K562 (cell line): ENCODE data around the gene FNDC4. TPM values are rescaled to one million over a fixed set of nuclear protein-coding genes. Genes with fewer than 3 reads are reported as not detected.

ENCODE experiments used
- ATAC-seq: fragments of 200-7000 bp; cut with Tn5 transposase; 3 replicates; pipeline ENCODE4 v1.9.1; 2020; ENCODE audit warnings: moderate library complexity
- BruUV-seq: library from RNA; stranded (reverse); fragments of 400-500 nt; replicated peaks from 2 replicates; lab custom pipeline; 2021; lab: Mats Ljungman, UMichigan
- CTCF ChIA-PET: fragments of 300-600 bp; formaldehyde crosslinking; extraction: SDS; loops from one replicate; lab custom pipeline; 2021; ENCODE audit warnings: low intra/inter-chr PET ratio; lab: Yijun Ruan, JAX
- POLR2A ChIA-PET: fragments of 300-600, 350-650 bp; sonication (Branson Sonifier 250); formaldehyde crosslinking; extraction: SDS; loops from one replicate; lab custom pipeline; 2021; ENCODE audit warnings: antibody characterized with exemption, inconsistent platforms; lab: Yijun Ruan, JAX
- DNase-seq, 4 experiments: peaks; one replicate each; pipeline versions ENCODE4 v3.0.0 to v3.0.0-alpha.2; 2011 to 2018; ENCODE audit warnings: low spot score in 3 of 4, mixed read lengths in 3 of 4; ENCODE audit errors: extremely low read depth in 1 of 4
- FAIRE-seq: peaks from 2 replicates; lab custom pipeline; 2011; peaks lifted over from hg19 to GRCh38; lab: Jason Lieb, UNC
- H2AFZ ChIP-seq: 2 replicates; pipeline ENCODE4 v1.6.0; 2011; ENCODE audit warnings: low read depth, low read length, control low read depth, inconsistent platforms
- H3K27ac ChIP-seq: fragments of 200-600 bp; 3 replicates; pipeline ENCODE4 v1.8.0; 2011; ENCODE audit warnings: low read depth, mild to moderate bottlenecking, control low read depth, inconsistent platforms, low read length, moderate library complexity, mixed read lengths; ENCODE audit errors: extremely low read depth
- H3K27me3 ChIP-seq, 2 experiments: fragments of 300-600 bp in 1 of 2; 2 replicates in 1 of 2; 3 replicates in 1 of 2; pipeline versions ENCODE4 v1.6.0 to v1.8.0; 2011; ENCODE audit warnings: inconsistent platforms in 2 of 2, low read length in 2 of 2, mild to moderate bottlenecking in 1 of 2, mixed read lengths in 1 of 2, moderate library complexity in 1 of 2; ENCODE audit not compliant: control insufficient read depth in 2 of 2, insufficient read depth in 2 of 2
- H3K36me3 ChIP-seq: fragments of 300-600 bp; 3 replicates; pipeline ENCODE4 v1.8.0; 2011; ENCODE audit warnings: mild to moderate bottlenecking, low read length, inconsistent platforms; ENCODE audit not compliant: control insufficient read depth, insufficient read depth
- H3K4me1 ChIP-seq, 2 experiments: fragments of 200-600 bp in 1 of 2; replicated peaks in 1 of 2; 2 replicates in 1 of 2; 3 replicates in 1 of 2; pipeline versions ENCODE4 v1.5.1 to v1.8.0; 2011; ENCODE audit warnings: inconsistent platforms in 2 of 2, low read length in 2 of 2, mild to moderate bottlenecking in 1 of 2, mixed read lengths in 1 of 2, moderate library complexity in 1 of 2; ENCODE audit not compliant: control insufficient read depth in 2 of 2, insufficient read depth in 2 of 2
- H3K4me2 ChIP-seq: 2 replicates; pipeline ENCODE4 v1.6.1; 2011; ENCODE audit warnings: low read length, control low read depth, inconsistent platforms, mixed read lengths; ENCODE audit not compliant: insufficient read depth
- H3K4me3 ChIP-seq: fragments of 200-600 bp; sonication (generic), shearing (Covaris generic); 2 replicates; pipeline ENCODE4 v1.5.1; 2016; ENCODE audit warnings: control low read depth, inconsistent platforms
- H3K79me2 ChIP-seq: fragments of 200-600 bp; 3 replicates; pipeline ENCODE4 v1.8.0; 2011; ENCODE audit warnings: low read length, inconsistent platforms; ENCODE audit not compliant: control insufficient read depth, insufficient read depth
- H3K9ac ChIP-seq, 2 experiments: 2 replicates each; pipeline versions ENCODE4 v1.6.0 to v1.6.1; 2011; ENCODE audit warnings: low read depth in 2 of 2, low read length in 2 of 2, control low read depth in 1 of 2, inconsistent platforms in 1 of 2, mild to moderate bottlenecking in 1 of 2, mixed read lengths in 1 of 2; ENCODE audit not compliant: insufficient read depth in 1 of 2
- H3K9me1 ChIP-seq: one replicate; pipeline ENCODE4 v1.6.0; 2011; ENCODE audit warnings: inconsistent platforms, mild to moderate bottlenecking, low read length, moderate library complexity; ENCODE audit not compliant: control insufficient read depth, insufficient read depth
- H3K9me3 ChIP-seq: replicated peaks from 2 replicates; pipeline ENCODE4 v1.5.1; 2011; ENCODE audit warnings: low read depth, low read length, inconsistent platforms; ENCODE audit not compliant: control insufficient read depth, insufficient read depth
- H4K20me1 ChIP-seq: replicated peaks from 2 replicates; pipeline ENCODE4 v1.6.1; 2011; ENCODE audit warnings: low read length, inconsistent platforms, mixed read lengths; ENCODE audit not compliant: control insufficient read depth, insufficient read depth
- CC2D1A ChIP-seq: fragments of 450-650 bp; IDR thresholded peaks from 2 replicates; pipeline ENCODE4 v1.6.1; 2017; ENCODE audit warnings: mild to moderate bottlenecking
- FOXP1 ChIP-seq: sonication (generic); formaldehyde crosslinking; IDR thresholded peaks from 2 replicates; pipeline ENCODE4 v1.8.0; 2022; ENCODE audit warnings: mild to moderate bottlenecking, missing genetic modification reagents
- HBP1 ChIP-seq: fragments of 450-650 bp; formaldehyde crosslinking; IDR thresholded peaks from 2 replicates; pipeline ENCODE4 v1.4.0; 2022; ENCODE audit warnings: missing genetic modification characterization
- MXI1 ChIP-seq: IDR thresholded peaks from 2 replicates; pipeline ENCODE4 v1.6.1; 2011; ENCODE audit warnings: low read depth, mild to moderate bottlenecking, improper control_type of control experiment, low read length
- NFXL1 ChIP-seq: fragments of 450-650 bp; formaldehyde crosslinking; IDR thresholded peaks from 2 replicates; pipeline ENCODE4 v1.4.0; 2021; ENCODE audit warnings: mild to moderate bottlenecking
- NR3C1 ChIP-seq: sonication (generic); formaldehyde crosslinking; IDR thresholded peaks from 2 replicates; pipeline ENCODE4 v1.8.1; 2022; ENCODE audit warnings: missing genetic modification reagents
- RBFOX2 ChIP-seq: fragments of 200-400 bp; formaldehyde crosslinking; IDR thresholded peaks from 2 replicates; pipeline ENCODE4 v1.6.1; 2017; ENCODE audit warnings: low read depth, mild to moderate bottlenecking, low read length, moderate library complexity
- RUNX1 ChIP-seq: sonication (generic); IDR thresholded peaks from 2 replicates; pipeline ENCODE4 v1.6.1; 2016; ENCODE audit warnings: antibody characterized with exemption, low read depth
- STAT5A ChIP-seq: IDR thresholded peaks from 2 replicates; pipeline ENCODE4 v1.6.1; 2012; ENCODE audit warnings: low read length, inconsistent platforms, borderline replicate concordance
- ZNF146 ChIP-seq: IDR thresholded peaks from one replicate; pipeline ENCODE4 v1.6.1; 2018; ENCODE audit warnings: missing compliant biosample characterization; ENCODE audit not compliant: unreplicated experiment
- ZNF830 ChIP-seq: fragments of 250-450 bp; sonication (Bioruptor Pico); IDR thresholded peaks from 2 replicates; pipeline ENCODE4 v1.5.0; 2021; ENCODE audit warnings: mild to moderate bottlenecking
- ZZZ3 ChIP-seq: fragments of 450-650 bp; IDR thresholded peaks from 2 replicates; pipeline ENCODE4 v1.6.1; 2016; ENCODE audit warnings: antibody characterized with exemption, mild to moderate bottlenecking, moderate library complexity
- WGBS: fragments of 100-300 bp; shearing (Covaris generic); methylation state at CpG from one replicate; pipeline ENCODE4 v1.1.6; 2016; ENCODE audit warnings: low coverage, mixed read lengths; ENCODE audit not compliant: insufficient coverage; ENCODE audit errors: missing lambda C conversion rate; 5-methylcytosine and 5-hydroxymethylcytosine counted together
- in situ Hi-C: fragments of 300-500 bp; cut with MboI; formaldehyde crosslinking; loops from 4 replicates; pipeline ENCODE4 v1.15.0; 2018; ENCODE audit warnings: inconsistent platforms, mixed read lengths
- intact Hi-C: fragments of 100-400 bp; cut with micrococcal nuclease; formaldehyde crosslinking; loops from 2 replicates; pipeline ENCODE4 v1.14.2; 2022
- polyA plus RNA-seq, 8 experiments: library from polyadenylated mRNA; depleted of rRNA in 4 of 8; stranded (reverse) in 5 of 8; unstranded in 3 of 8; fragments of >200 nt; fragmentation: Nextera tagmentation in 2 of 8; fragmentation: Illumina TruSeq in 1 of 8; extraction: Ambion mirVana in 2 of 8; extraction: Trizol in 1 of 8; gene quantifications; 2 replicates each; pipeline versions ENCODE4 v1.2.1 to v1.2.3, GENCODE V29; 2011 to 2014; ENCODE audit warnings: inconsistent platforms in 1 of 8, missing spikeins in 1 of 8
- total RNA-seq, 7 experiments: library from RNA; depleted of rRNA in 6 of 7; stranded (reverse); fragments of >200 nt in 6 of 7; fragmentation: Illumina TruSeq in 2 of 7; extraction: Trizol in 2 of 7; gene quantifications; 2 replicates each; pipeline versions ENCODE4 v1.2.1 to v1.2.3, GENCODE V29; 2011 to 2021; ENCODE audit warnings: low replicate concordance in 1 of 7
- TF ChIP-seq, protein P1 (sequence below): sonication (generic); formaldehyde crosslinking; IDR thresholded peaks from 2 replicates; pipeline ENCODE4 v1.8.0; 2022; ENCODE audit warnings: mild to moderate bottlenecking, missing genetic modification reagents, borderline replicate concordance

The FNDC4 gene
- total and polyA plus RNA-seq, 9 of the 15 experiments (the other 6 are each of a cell fraction or from before 2014, with no cell fraction given) = 0.28 to 4.9 (median 2.3) TPM

GRCh38 chr2:27445155-27445554 lies 49.8 kb downstream of the FNDC4 start:
- Histone ChIP-seq H3K9me1 (peaks cover 4% of the 10 kb centered on the region), H3K9ac (peak overlapping the region in 1 of 2 experiments; percentile 54; a peak in 1 of 4 replicates), H3K4me2 (no peak overlapping the region), H4K20me1 (no peaks in the 10 kb centered on the region), H3K4me1 (peaks cover 12 to 24% of the 10 kb centered on the region in 2 experiments; a peak in 4 of 5 replicates), H2AFZ (no peak overlapping the region), H3K4me3 (no peak overlapping the region), H3K36me3 (peaks cover 56% of the 10 kb centered on the region), H3K79me2 (no peaks in the 10 kb centered on the region), H3K9me3 (no peaks in the 10 kb centered on the region), H3K27me3 (no peaks in the 10 kb centered on the region), H3K27ac (no peak overlapping the region)
- intact Hi-C loops = no loop called here
- no peak for ATAC-seq
- ChIA-PET POLR2A (interaction anchor here (1.3 to 1.5 kb wide), 2 partner anchors 15 to 45 kb away, joined by 3 to 5 read pairs; no protein-coding TSS in a partner anchor), CTCF (no interaction called here)
- FAIRE-seq = no peak
- BruUV-seq = no TSS peak
- no peak for DNase-seq
- no peak for TF ChIP-seq CC2D1A
- no peak for TF ChIP-seq ZZZ3
- no peak for TF ChIP-seq HBP1 (CRISPR knock-in tag)
- no peak for TF ChIP-seq NFXL1
- no peak for TF ChIP-seq ZNF146 (CRISPR knock-in tag)
- TF ChIP-seq, protein P1, sequence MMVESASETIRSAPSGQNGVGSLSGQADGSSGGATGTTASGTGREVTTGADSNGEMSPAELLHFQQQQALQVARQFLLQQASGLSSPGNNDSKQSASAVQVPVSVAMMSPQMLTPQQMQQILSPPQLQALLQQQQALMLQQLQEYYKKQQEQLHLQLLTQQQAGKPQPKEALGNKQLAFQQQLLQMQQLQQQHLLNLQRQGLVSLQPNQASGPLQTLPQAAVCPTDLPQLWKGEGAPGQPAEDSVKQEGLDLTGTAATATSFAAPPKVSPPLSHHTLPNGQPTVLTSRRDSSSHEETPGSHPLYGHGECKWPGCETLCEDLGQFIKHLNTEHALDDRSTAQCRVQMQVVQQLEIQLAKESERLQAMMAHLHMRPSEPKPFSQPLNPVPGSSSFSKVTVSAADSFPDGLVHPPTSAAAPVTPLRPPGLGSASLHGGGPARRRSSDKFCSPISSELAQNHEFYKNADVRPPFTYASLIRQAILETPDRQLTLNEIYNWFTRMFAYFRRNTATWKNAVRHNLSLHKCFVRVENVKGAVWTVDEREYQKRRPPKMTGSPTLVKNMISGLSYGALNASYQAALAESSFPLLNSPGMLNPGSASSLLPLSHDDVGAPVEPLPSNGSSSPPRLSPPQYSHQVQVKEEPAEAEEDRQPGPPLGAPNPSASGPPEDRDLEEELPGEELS (CRISPR knock-in tag) = no peak
- no peak for TF ChIP-seq MXI1
- no peak for TF ChIP-seq RUNX1
- no peak for TF ChIP-seq FOXP1
- no peak for TF ChIP-seq NR3C1 (CRISPR knock-in tag)
- TF ChIP-seq STAT5A = no peak
- TF ChIP-seq RBFOX2 = no peak
- no peak for TF ChIP-seq ZNF830 (CRISPR knock-in tag)
- in situ Hi-C loops = no loop called here
- WGBS = 86% methylated on average over 8 of the region's 8 CpGs
